Measurements from ENCODE around the gene LRRC56. TPM values are rescaled to one million over a fixed set of nuclear protein-coding genes. Genes with fewer than 3 reads are reported as not detected.

Gene LRRC56
- total RNA-seq, 1 experiment from 2014 or later = 3.4 TPM

GRCh38 chr11:535519-536454 is 1.5 kb upstream of the LRRC56 start, which contains the start of gene HRAS:
Gene HRAS (minus strand): TSS chr11:535576.
- H3K27ac ChIP-seq (ENCODE audit: insufficient read length, low read depth, low read length) = no peak within 1 kb of the TSS
- TF ChIP-seq, protein P1, sequence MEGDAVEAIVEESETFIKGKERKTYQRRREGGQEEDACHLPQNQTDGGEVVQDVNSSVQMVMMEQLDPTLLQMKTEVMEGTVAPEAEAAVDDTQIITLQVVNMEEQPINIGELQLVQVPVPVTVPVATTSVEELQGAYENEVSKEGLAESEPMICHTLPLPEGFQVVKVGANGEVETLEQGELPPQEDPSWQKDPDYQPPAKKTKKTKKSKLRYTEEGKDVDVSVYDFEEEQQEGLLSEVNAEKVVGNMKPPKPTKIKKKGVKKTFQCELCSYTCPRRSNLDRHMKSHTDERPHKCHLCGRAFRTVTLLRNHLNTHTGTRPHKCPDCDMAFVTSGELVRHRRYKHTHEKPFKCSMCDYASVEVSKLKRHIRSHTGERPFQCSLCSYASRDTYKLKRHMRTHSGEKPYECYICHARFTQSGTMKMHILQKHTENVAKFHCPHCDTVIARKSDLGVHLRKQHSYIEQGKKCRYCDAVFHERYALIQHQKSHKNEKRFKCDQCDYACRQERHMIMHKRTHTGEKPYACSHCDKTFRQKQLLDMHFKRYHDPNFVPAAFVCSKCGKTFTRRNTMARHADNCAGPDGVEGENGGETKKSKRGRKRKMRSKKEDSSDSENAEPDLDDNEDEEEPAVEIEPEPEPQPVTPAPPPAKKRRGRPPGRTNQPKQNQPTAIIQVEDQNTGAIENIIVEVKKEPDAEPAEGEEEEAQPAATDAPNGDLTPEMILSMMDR (conservative IDR thresholded peaks at IDR 0.05) = no peak
- WGBS (ENCODE audit: extremely low coverage, insufficient read length, low lambda C conversion rate) = no CpG with 5 or more reads among the region's 97 CpGs

More at GRCh38 chr11:535519-536454, 1.5 kb upstream of the LRRC56 start, which contains the start of gene HRAS:
- Histone ChIP-seq H3K4me1 (ENCODE audit: insufficient read depth, low read length) (no peaks in the 10 kb centered on the region), H3K79me1 (ENCODE audit: insufficient read depth, low read depth, low read length, poor library complexity, severe bottlenecking) (no peaks in the 10 kb centered on the region), H2AK5ac (ENCODE audit: insufficient read length, low read length) (no peak within 1 kb of the TSS), H3K23me2 (ENCODE audit: insufficient read length, low read depth, low read length, poor library complexity, severe bottlenecking) (peaks cover 19% of the 10 kb centered on the region), H4K5ac (ENCODE audit: insufficient read length, low read depth, low read length) (no peak within 1 kb of the TSS), H3K23ac (ENCODE audit: insufficient read length, low read depth, low read length) (no peak within 1 kb of the TSS), H4K8ac (replicated peaks; ENCODE audit: insufficient read length, low read depth, low read length) (no peak within 1 kb of the TSS), H2BK120ac (ENCODE audit: low read depth, low read length, poor library complexity, severe bottlenecking) (no peak within 1 kb of the TSS), H2BK15ac (ENCODE audit: low read depth, low read length) (no peak within 1 kb of the TSS; the same call in 1 of the 2 replicates), H3K14ac (ENCODE audit: insufficient read depth, low read length) (peak within 1 kb of the TSS; percentile 41; the same call in 1 of the 2 replicates), H3K56ac (ENCODE audit: insufficient read length, low read depth, low read length) (no peak within 1 kb of the TSS), H3T11ph (ENCODE audit: low read length) (no peak within 1 kb of the TSS), H4K20me1 (ENCODE audit: control insufficient read depth, insufficient read depth, insufficient read length) (no peaks in the 10 kb centered on the region), H3K18ac (ENCODE audit: insufficient read length, low read depth, low read length) (no peak within 1 kb of the TSS), H3K9ac (ENCODE audit: extremely low read depth, insufficient read length, low read length) (no peak within 1 kb of the TSS), H3K79me2 (ENCODE audit: insufficient read depth, low read length) (no peaks in the 10 kb centered on the region), H3K27me3 (ENCODE audit: insufficient read depth, low read length) (no peaks in the 10 kb centered on the region), H2BK12ac (ENCODE audit: insufficient read length, low read depth, low read length) (no peak within 1 kb of the TSS), H3K4me2 (ENCODE audit: insufficient read depth, insufficient read length, low read length) (peak within 1 kb of the TSS; percentile 47), H2BK5ac (ENCODE audit: insufficient read length, low read length) (no peak within 1 kb of the TSS), H2BK20ac (ENCODE audit: low read depth, low read length, poor library complexity, severe bottlenecking) (no peak within 1 kb of the TSS), H2AFZ (ENCODE audit: low read length) (no peak within 1 kb of the TSS), H4K91ac (ENCODE audit: insufficient read length, low read depth, low read length) (no peak within 1 kb of the TSS), H3K9me3 (ENCODE audit: control insufficient read depth, low read depth, low read length) (no peaks in the 10 kb centered on the region), H3K4ac (ENCODE audit: low read depth, low read length) (no peak within 1 kb of the TSS)
- H3K4me1 Mint-ChIP-seq = peaks cover 6 to 11% of the 10 kb centered on the region in 2 experiments; a peak in 2 of 4 replicates
- peak within 1 kb of the TSS; percentile 76 to 94 for H3K4me3 Mint-ChIP-seq
- DNase-seq = peak; percentile 93
- peaks cover 5 to 18% (median 10%) of the 10 kb centered on the region in 3 experiments; a peak in 5 of 7 replicates for H3K36me3 Mint-ChIP-seq (ENCODE audit: insufficient read depth in 1 of 3, low read depth in 3 of 3)
- H3K27ac Mint-ChIP-seq = peak within 1 kb of the TSS in 2 of 3 experiments; percentile 51 to 81; a peak in 2 of 7 replicates
- peaks cover 16% of the 10 kb centered on the region for H3K27me3 Mint-ChIP-seq (ENCODE audit: low read depth)
- peaks cover 0 to 2% of the 10 kb centered on the region in 2 experiments; a peak in 1 of 5 replicates for H3K9me3 Mint-ChIP-seq
